ENCODE measurements around the gene CASP8AP2. TPM values are rescaled to one million over a fixed set of nuclear protein-coding genes. Genes with fewer than 3 reads are reported as not detected.

CASP8AP2 gene
- total RNA-seq, 1 donor from 2014 or later, result 29.5 TPM

- Mint-ChIP-seq H3K9me3 (no peaks in the 10 kb centered on the region), H3K4me3 (no peak overlapping the region), H3K4me1 (ENCODE audit: unreplicated experiment) (no peaks in the 10 kb centered on the region), H3K27ac (no peak overlapping the region), H3K36me3 (peaks cover 17% of the 10 kb centered on the region), H3K27me3 (no peaks in the 10 kb centered on the region)
- TF ChIP-seq CTCF (conservative IDR thresholded peaks at IDR 0.05), result no peak
- DNase-seq (ENCODE audit: extremely low spot score, unreplicated experiment), result no peak
Measured at GRCh38 chr6:89793586-89793985, 36.1 kb upstream of the CASP8AP2 start.

- H3K4me3 Mint-ChIP-seq, result no peak overlapping the region
- H3K9me3 Mint-ChIP-seq, result no peaks in the 10 kb centered on the region
- no peak for DNase-seq (ENCODE audit: extremely low spot score, unreplicated experiment)
- H3K27ac Mint-ChIP-seq, result no peak overlapping the region
- H3K36me3 Mint-ChIP-seq, result peaks cover 14% of the 10 kb centered on the region
- H3K4me1 Mint-ChIP-seq (ENCODE audit: unreplicated experiment), result no peaks in the 10 kb centered on the region
- no peaks in the 10 kb centered on the region for H3K27me3 Mint-ChIP-seq
- TF ChIP-seq CTCF (conservative IDR thresholded peaks at IDR 0.05), result no peak
Measured at GRCh38 chr6:89794324-89794723, 35.4 kb upstream of the CASP8AP2 start.

- Mint-ChIP-seq H3K4me3 (no peak overlapping the region), H3K27ac (no peak overlapping the region), H3K4me1 (ENCODE audit: unreplicated experiment) (no peaks in the 10 kb centered on the region), H3K9me3 (no peaks in the 10 kb centered on the region), H3K36me3 (peaks cover 17% of the 10 kb centered on the region), H3K27me3 (no peaks in the 10 kb centered on the region)
- no peak for TF ChIP-seq CTCF (conservative IDR thresholded peaks at IDR 0.05)
- DNase-seq (ENCODE audit: extremely low spot score, unreplicated experiment), result no peak
Measured at GRCh38 chr6:89797317-89797716, 32.4 kb upstream of the CASP8AP2 start.

GRCh38 chr6:89799096-89799495 lies 30.6 kb upstream of the CASP8AP2 start:
- Mint-ChIP-seq H3K9me3 (no peaks in the 10 kb centered on the region), H3K4me3 (no peak overlapping the region), H3K36me3 (peaks cover 14% of the 10 kb centered on the region), H3K4me1 (ENCODE audit: unreplicated experiment) (no peaks in the 10 kb centered on the region), H3K27ac (no peak overlapping the region), H3K27me3 (no peaks in the 10 kb centered on the region)
- TF ChIP-seq CTCF (conservative IDR thresholded peaks at IDR 0.05), result no peak
- DNase-seq (ENCODE audit: extremely low spot score, unreplicated experiment), result no peak

- no peak for TF ChIP-seq CTCF (conservative IDR thresholded peaks at IDR 0.05)
- Mint-ChIP-seq H3K27ac (no peak overlapping the region), H3K4me3 (no peak overlapping the region), H3K9me3 (no peaks in the 10 kb centered on the region), H3K4me1 (ENCODE audit: unreplicated experiment) (no peaks in the 10 kb centered on the region), H3K27me3 (no peaks in the 10 kb centered on the region), H3K36me3 (peaks cover 14% of the 10 kb centered on the region)
- DNase-seq (ENCODE audit: extremely low spot score, unreplicated experiment), result no peak
Measured at GRCh38 chr6:89799756-89800155, 29.9 kb upstream of the CASP8AP2 start.

GRCh38 chr6:89803271-89803670 lies 26.4 kb upstream of the CASP8AP2 start:
- no peak overlapping the region for H3K4me3 Mint-ChIP-seq
- no peaks in the 10 kb centered on the region for H3K9me3 Mint-ChIP-seq
- H3K27me3 Mint-ChIP-seq, result no peaks in the 10 kb centered on the region
- H3K4me1 Mint-ChIP-seq (ENCODE audit: unreplicated experiment), result no peaks in the 10 kb centered on the region
- peaks cover 8% of the 10 kb centered on the region for H3K36me3 Mint-ChIP-seq
- TF ChIP-seq CTCF (conservative IDR thresholded peaks at IDR 0.05), result no peak
- H3K27ac Mint-ChIP-seq, result no peak overlapping the region
- no peak for DNase-seq (ENCODE audit: extremely low spot score, unreplicated experiment)
